Vagina (tissue), 2 donors: ENCODE data around the gene MCM9. TPM values are rescaled to one million over a fixed set of nuclear protein-coding genes. Genes with fewer than 3 reads are reported as not detected.

Source experiments
- DNase-seq, 2 donors: peaks; one replicate each; pipeline ENCODE4 v3.0.0-alpha.2; 2017; ENCODE audit errors: extremely low spot score in 2 of 2
- H3K27ac ChIP-seq: fragments of 200-600 bp; sonication (generic); one replicate; pipeline ENCODE4 v1.5.1; 2019
- H3K27me3 ChIP-seq: fragments of 200-600 bp; sonication (generic); one replicate; pipeline ENCODE4 v1.5.1; 2019
- H3K36me3 ChIP-seq, 2 donors: fragments of 200-600 bp; sonication (generic); one replicate each; pipeline ENCODE4 v1.5.1; 2017 to 2019
- H3K4me1 ChIP-seq: fragments of 200-600 bp; sonication (generic); one replicate; pipeline ENCODE4 v1.5.1; 2019
- H3K4me3 ChIP-seq, 2 donors: fragments of 200-600 bp; sonication (generic); 1 replicate in 1 of 2; 2 replicates in 1 of 2; pipeline ENCODE4 v1.5.1; 2016 to 2019
- H3K9me3 ChIP-seq: fragments of 200-600 bp; sonication (generic); one replicate; pipeline ENCODE4 v1.5.1; 2019
- CTCF ChIP-seq, 3 experiments: fragments of 450-650 bp in 2 of 3; fragments of 200-600 bp in 1 of 3; sonication (generic) in 1 of 3; IDR thresholded peaks; one replicate each; pipeline ENCODE4 v1.5.1; 2017 to 2019; ENCODE audit warnings: antibody characterized with exemption in 3 of 3, mild to moderate bottlenecking in 2 of 3, moderate library complexity in 2 of 3
- POLR2A ChIP-seq, 2 donors: fragments of 450-650 bp; IDR thresholded peaks; one replicate each; pipeline ENCODE4 v1.6.1; 2017; ENCODE audit warnings: antibody characterized with exemption in 2 of 2, mild to moderate bottlenecking in 2 of 2, moderate library complexity in 2 of 2
- POLR2AphosphoS5 ChIP-seq, 2 donors: sonication (generic); formaldehyde crosslinking; IDR thresholded peaks; one replicate each; pipeline ENCODE4 v1.9.0; 2017; ENCODE audit warnings: antibody characterized with exemption in 2 of 2, mild to moderate bottlenecking in 2 of 2, low read depth in 1 of 2; ENCODE audit not compliant: insufficient read depth in 1 of 2
- intact Hi-C: fragments of 100-400 bp; cut with DNase I; formaldehyde crosslinking; loops from one replicate; pipeline ENCODE4 v1.15.1; 2023
- total RNA-seq: library from RNA; depleted of rRNA; stranded (reverse); fragments of >200 nt; gene quantifications from one replicate; pipeline ENCODE4 v1.2.3, GENCODE V29; 2016

MCM9 gene
- total RNA-seq, 1 donor from 2014 or later, result 25.8 TPM

- Histone ChIP-seq H3K4me3 (no peak overlapping the region), H3K4me1 (no peaks in the 10 kb centered on the region), H3K27ac (no peak overlapping the region), H3K27me3 (no peaks in the 10 kb centered on the region), H3K36me3 (no peaks in the 10 kb centered on the region), H3K9me3 (no peaks in the 10 kb centered on the region)
- TF ChIP-seq CTCF (IDR thresholded peaks at IDR 0.05) (no peak), POLR2AphosphoS5 (IDR thresholded peaks at IDR 0.05; ENCODE audit: insufficient read depth in 1 of 2, low read depth in 1 of 2) (no peak), POLR2A (IDR thresholded peaks at IDR 0.05) (no peak)
- no peak for DNase-seq
- intact Hi-C loops, result loop anchor here (5.0 kb wide), 1 partner anchor 146 kb away; no protein-coding TSS in a partner anchor
Measured at GRCh38 chr6:118965843-118966370, 30.9 kb upstream of the MCM9 start.

- no peak for DNase-seq
- no peak overlapping the region for H3K27ac ChIP-seq
- H3K4me3 ChIP-seq, result no peak overlapping the region
- intact Hi-C loops, result loop anchor here (5.0 kb wide), 1 partner anchor 147 kb away; no protein-coding TSS in a partner anchor
- H3K27me3 ChIP-seq, result no peaks in the 10 kb centered on the region
- H3K4me1 ChIP-seq, result no peaks in the 10 kb centered on the region
- no peaks in the 10 kb centered on the region for H3K9me3 ChIP-seq
- H3K36me3 ChIP-seq, result no peaks in the 10 kb centered on the region
- TF ChIP-seq POLR2A (IDR thresholded peaks at IDR 0.05) (no peak), CTCF (IDR thresholded peaks at IDR 0.05) (no peak), POLR2AphosphoS5 (IDR thresholded peaks at IDR 0.05; ENCODE audit: insufficient read depth in 1 of 2, low read depth in 1 of 2) (no peak)
Measured at GRCh38 chr6:118965371-118965770, 30.4 kb upstream of the MCM9 start.

- no peaks in the 10 kb centered on the region for H3K4me1 ChIP-seq
- H3K9me3 ChIP-seq, result no peaks in the 10 kb centered on the region
- no peaks in the 10 kb centered on the region for H3K36me3 ChIP-seq
- no peak overlapping the region for H3K4me3 ChIP-seq
- TF ChIP-seq POLR2A (IDR thresholded peaks at IDR 0.05), result no peak
- no peak for TF ChIP-seq POLR2AphosphoS5 (IDR thresholded peaks at IDR 0.05; ENCODE audit: insufficient read depth in 1 of 2, low read depth in 1 of 2)
- TF ChIP-seq CTCF (IDR thresholded peaks at IDR 0.05), result peak in 1 of 3 experiments; percentile 27
- intact Hi-C loops, result no loop called here
- no peak overlapping the region for H3K27ac ChIP-seq
- no peak for DNase-seq
- no peaks in the 10 kb centered on the region for H3K27me3 ChIP-seq
Measured at GRCh38 chr6:118963003-118963402, 28.0 kb upstream of the MCM9 start.

GRCh38 chr6:118959903-118960302 is 24.9 kb upstream of the MCM9 start:
- no peak overlapping the region for H3K27ac ChIP-seq
- no peaks in the 10 kb centered on the region for H3K4me1 ChIP-seq
- no peak for DNase-seq
- H3K9me3 ChIP-seq, result no peaks in the 10 kb centered on the region
- H3K27me3 ChIP-seq, result no peaks in the 10 kb centered on the region
- intact Hi-C loops, result no loop called here
- TF ChIP-seq CTCF (IDR thresholded peaks at IDR 0.05) (no peak), POLR2AphosphoS5 (IDR thresholded peaks at IDR 0.05; ENCODE audit: insufficient read depth in 1 of 2, low read depth in 1 of 2) (no peak), POLR2A (IDR thresholded peaks at IDR 0.05) (no peak)
- no peak overlapping the region for H3K4me3 ChIP-seq
- no peaks in the 10 kb centered on the region for H3K36me3 ChIP-seq

- Histone ChIP-seq H3K4me1 (no peaks in the 10 kb centered on the region), H3K36me3 (no peaks in the 10 kb centered on the region), H3K9me3 (no peaks in the 10 kb centered on the region), H3K4me3 (no peak overlapping the region), H3K27me3 (no peaks in the 10 kb centered on the region), H3K27ac (no peak overlapping the region)
- DNase-seq, result no peak
- intact Hi-C loops, result no loop called here
- TF ChIP-seq CTCF (IDR thresholded peaks at IDR 0.05), result no peak
- TF ChIP-seq POLR2A (IDR thresholded peaks at IDR 0.05), result no peak
- TF ChIP-seq POLR2AphosphoS5 (IDR thresholded peaks at IDR 0.05; ENCODE audit: insufficient read depth in 1 of 2, low read depth in 1 of 2), result no peak
Measured at GRCh38 chr6:118953391-118953790, 18.4 kb upstream of the MCM9 start.
